Ovary (tissue), 9 donors: ENCODE measurements around the gene ARNT2. TPM values are rescaled to one million over a fixed set of nuclear protein-coding genes. Genes with fewer than 3 reads are reported as not detected.

Experiments
- DNase-seq, 5 donors: peaks; one replicate each; pipeline ENCODE4 v3.0.0-alpha.2; 2019 to 2020
- H3K27ac ChIP-seq, 2 donors: fragments of 200-600 bp; one replicate each; pipeline versions ENCODE4 v1.5.1 to v1.8.0; 2019 to 2022
- H3K27me3 ChIP-seq: fragments of 200-600 bp; one replicate; pipeline ENCODE4 v1.8.0; 2022
- H3K36me3 ChIP-seq: fragments of 200-600 bp; sonication (generic); one replicate; pipeline ENCODE4 v1.5.1; 2019
- H3K4me1 ChIP-seq: one replicate; pipeline ENCODE4 v1.8.1; 2013; ENCODE audit warnings: mild to moderate bottlenecking, moderate library complexity; ENCODE audit not compliant: insufficient read depth
- H3K4me3 ChIP-seq: fragments of 200-600 bp; sonication (generic); one replicate; pipeline ENCODE4 v1.5.1; 2017
- H3K9me3 ChIP-seq, 2 donors: fragments of 200-600 bp in 1 of 2; sonication (generic) in 1 of 2; one replicate each; pipeline versions ENCODE4 v1.5.1 to v1.8.1; 2013 to 2019; ENCODE audit warnings: mild to moderate bottlenecking in 1 of 2, moderate library complexity in 1 of 2
- EP300 ChIP-seq: sonication (generic); formaldehyde crosslinking; IDR thresholded peaks from one replicate; pipeline ENCODE4 v1.6.1; 2017; ENCODE audit warnings: antibody characterized with exemption
- POLR2A ChIP-seq: fragments of 450-650 bp; IDR thresholded peaks from one replicate; pipeline ENCODE4 v1.6.1; 2017; ENCODE audit warnings: antibody characterized with exemption, mild to moderate bottlenecking, moderate library complexity
- WGBS, 3 donors: extraction: QIAGEN DNeasy Blood & Tissue Kit in 1 of 3; methylation state at CpG; one replicate each; pipeline versions ENCODE4 v1.1.5 to v1.1.7; 2013 to 2017; 5-methylcytosine and 5-hydroxymethylcytosine counted together
- intact Hi-C, 4 donors: fragments of 100-400 bp; cut with DNase I; formaldehyde crosslinking; loops; one replicate each; pipeline versions ENCODE4 v1.11.0 to v1.15.1; 2022 to 2023
- polyA plus RNA-seq, 2 donors: library from polyadenylated mRNA; stranded (reverse); fragments of 200-250 nt in 1 of 2; fragments of 350-450 nt in 1 of 2; fragmentation: Illumina TruSeq in 1 of 2; extraction: RNeasy Lipid Tissue Mini Kit (QIAGEN cat#74804) in 1 of 2; gene quantifications; one replicate each; pipeline ENCODE4 v1.2.3, GENCODE V29; 2013 to 2014
- total RNA-seq, 7 donors: library from RNA; depleted of rRNA in 2 of 7; stranded (reverse); fragments of >200 nt in 2 of 7; fragmentation: NEBNext Ultra II Directional in 3 of 7; extraction: Animal tissue kit (Norgen Biotek cat#: 25700) in 3 of 7; gene quantifications; one replicate each; pipeline versions ENCODE4 v1.1.0 to v1.2.4, GENCODE V29; 2016 to 2023
- TF ChIP-seq, protein P1 (sequence below), 3 donors: fragments of 450-650 bp in 2 of 3; fragments of 200-600 bp in 1 of 3; IDR thresholded peaks; one replicate each; pipeline versions ENCODE4 v1.5.1 to v1.8.0; 2016 to 2022; ENCODE audit warnings: antibody characterized with exemption in 3 of 3, mild to moderate bottlenecking in 1 of 3
- donor health status: DM: no; HTN: no; CAD: no; lungs with moderate emphysema.
- donor health status: DM: no; HTN: no; CAD: no.
- donor health status: Bipolar disorder and iron deficiency.
- donor health status: DM: yes; HTN: yes; CAD: no.
- donor health status: DM: no; HTN: no; CAD: no.
- donor health status: DM: yes; HTN: yes; CAD: no.

Gene ARNT2
- total and polyA plus RNA-seq, 9 donors: 11.0 to 20.5 (median 16.2) TPM

DNA sequence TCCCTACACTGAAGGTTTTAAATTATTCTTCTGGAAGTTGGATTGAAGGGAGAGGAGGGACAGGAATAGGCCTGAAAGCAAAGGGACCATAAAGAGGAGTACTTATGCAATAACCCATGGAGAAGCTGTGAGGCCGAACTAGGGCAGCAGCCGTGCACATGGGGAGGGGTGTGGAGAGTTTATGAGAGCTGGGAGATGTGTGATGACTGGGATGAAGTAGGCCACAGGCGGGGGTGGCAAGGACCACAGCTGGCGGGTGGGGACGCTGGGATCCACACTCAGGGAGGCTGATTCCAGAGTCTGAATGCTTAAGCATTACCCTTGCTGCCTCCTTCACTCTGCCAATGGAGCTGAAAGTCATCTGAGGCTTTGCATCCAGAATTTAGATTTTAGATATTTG, 123.8 kb downstream of the ARNT2 start:
- no peak for DNase-seq
- intact Hi-C loops: no loop called here
- no peak overlapping the region for H3K4me3 ChIP-seq
- peaks cover 15% of the 10 kb centered on the region for H3K4me1 ChIP-seq
- H3K27ac ChIP-seq: no peak overlapping the region
- TF ChIP-seq, protein P1, sequence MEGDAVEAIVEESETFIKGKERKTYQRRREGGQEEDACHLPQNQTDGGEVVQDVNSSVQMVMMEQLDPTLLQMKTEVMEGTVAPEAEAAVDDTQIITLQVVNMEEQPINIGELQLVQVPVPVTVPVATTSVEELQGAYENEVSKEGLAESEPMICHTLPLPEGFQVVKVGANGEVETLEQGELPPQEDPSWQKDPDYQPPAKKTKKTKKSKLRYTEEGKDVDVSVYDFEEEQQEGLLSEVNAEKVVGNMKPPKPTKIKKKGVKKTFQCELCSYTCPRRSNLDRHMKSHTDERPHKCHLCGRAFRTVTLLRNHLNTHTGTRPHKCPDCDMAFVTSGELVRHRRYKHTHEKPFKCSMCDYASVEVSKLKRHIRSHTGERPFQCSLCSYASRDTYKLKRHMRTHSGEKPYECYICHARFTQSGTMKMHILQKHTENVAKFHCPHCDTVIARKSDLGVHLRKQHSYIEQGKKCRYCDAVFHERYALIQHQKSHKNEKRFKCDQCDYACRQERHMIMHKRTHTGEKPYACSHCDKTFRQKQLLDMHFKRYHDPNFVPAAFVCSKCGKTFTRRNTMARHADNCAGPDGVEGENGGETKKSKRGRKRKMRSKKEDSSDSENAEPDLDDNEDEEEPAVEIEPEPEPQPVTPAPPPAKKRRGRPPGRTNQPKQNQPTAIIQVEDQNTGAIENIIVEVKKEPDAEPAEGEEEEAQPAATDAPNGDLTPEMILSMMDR (IDR thresholded peaks at IDR 0.05): no peak
- TF ChIP-seq EP300 (no peak), POLR2A (no peak)
- no peaks in the 10 kb centered on the region for H3K9me3 ChIP-seq
- 96 to 100% (median 97%) methylated on average over 5 of the region's 5 CpGs for WGBS, 3 donors
- no peaks in the 10 kb centered on the region for H3K36me3 ChIP-seq
- H3K27me3 ChIP-seq: no peaks in the 10 kb centered on the region

DNA sequence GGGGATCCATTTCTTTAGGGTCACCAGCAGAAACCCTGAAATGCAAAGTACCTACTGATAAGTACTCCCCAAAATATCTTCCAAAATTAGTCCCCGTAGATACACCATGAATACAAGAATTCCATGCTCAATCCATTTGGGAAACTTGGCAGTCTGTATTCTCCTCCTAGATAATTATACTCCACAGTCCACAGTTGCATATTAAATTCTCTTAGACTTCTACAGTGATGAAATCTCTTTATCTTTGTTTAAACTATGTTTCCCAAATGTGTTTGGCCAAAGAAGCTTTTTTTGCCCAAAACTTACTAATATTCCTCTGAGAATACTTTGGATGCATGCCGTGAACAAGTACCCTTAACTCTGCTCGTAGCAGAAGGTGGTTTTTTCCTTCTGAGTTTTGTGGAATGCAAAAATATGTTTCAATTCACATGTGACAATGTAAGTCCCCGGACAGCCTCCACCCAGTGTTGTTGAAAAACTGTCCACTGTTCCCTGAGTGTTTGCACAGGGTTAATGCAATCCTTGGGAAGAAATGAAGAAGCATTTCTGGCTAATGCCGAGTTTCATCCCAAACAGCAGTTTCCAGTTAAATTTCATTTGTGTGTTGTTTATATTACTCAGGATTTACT, 126.7 kb downstream of the ARNT2 start:
- no peaks in the 10 kb centered on the region for H3K27me3 ChIP-seq
- peaks cover 18% of the 10 kb centered on the region for H3K4me1 ChIP-seq
- intact Hi-C loops: no loop called here
- TF ChIP-seq EP300: no peak
- TF ChIP-seq, protein P1 (IDR thresholded peaks at IDR 0.05): no peak
- no peak for TF ChIP-seq POLR2A
- H3K9me3 ChIP-seq: no peaks in the 10 kb centered on the region
- no peaks in the 10 kb centered on the region for H3K36me3 ChIP-seq
- no peak for DNase-seq
- H3K4me3 ChIP-seq: no peak overlapping the region
- WGBS, 3 donors: 16 to 26% (median 20%) methylated on average over 5 of the region's 5 CpGs
- H3K27ac ChIP-seq: no peak overlapping the region

DNA sequence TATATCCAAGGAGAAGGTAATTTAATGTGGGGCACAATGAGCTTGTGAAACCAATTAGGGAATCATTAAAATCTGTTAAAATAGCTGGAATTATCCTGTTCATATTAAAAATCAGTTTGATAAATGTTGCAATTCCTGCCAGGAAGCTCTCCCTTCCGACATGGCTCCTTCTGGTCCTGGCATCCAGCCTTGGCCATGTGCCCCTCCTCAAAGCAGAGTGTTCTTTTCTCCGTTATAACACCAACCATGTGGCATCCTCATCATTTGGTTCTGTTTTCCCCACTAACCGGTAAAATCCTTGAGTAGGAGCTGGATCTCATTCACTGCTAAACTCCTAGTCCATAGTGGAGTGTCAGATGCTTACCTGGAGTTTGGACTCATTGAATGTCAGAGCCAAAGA, 127.2 kb downstream of the ARNT2 start:
- H3K4me1 ChIP-seq: peaks cover 18% of the 10 kb centered on the region
- no peak overlapping the region for H3K4me3 ChIP-seq
- WGBS, 3 donors: 6 to 14% (median 10%) methylated on average over 3 of the region's 3 CpGs
- intact Hi-C loops: no loop called here
- TF ChIP-seq POLR2A: no peak
- TF ChIP-seq, protein P1 (IDR thresholded peaks at IDR 0.05): no peak
- no peak for TF ChIP-seq EP300
- no peaks in the 10 kb centered on the region for H3K36me3 ChIP-seq
- DNase-seq: peak in 2 of 5 donors; percentile 37 to 66
- H3K9me3 ChIP-seq: no peaks in the 10 kb centered on the region
- no peaks in the 10 kb centered on the region for H3K27me3 ChIP-seq
- H3K27ac ChIP-seq: no peak overlapping the region

DNA sequence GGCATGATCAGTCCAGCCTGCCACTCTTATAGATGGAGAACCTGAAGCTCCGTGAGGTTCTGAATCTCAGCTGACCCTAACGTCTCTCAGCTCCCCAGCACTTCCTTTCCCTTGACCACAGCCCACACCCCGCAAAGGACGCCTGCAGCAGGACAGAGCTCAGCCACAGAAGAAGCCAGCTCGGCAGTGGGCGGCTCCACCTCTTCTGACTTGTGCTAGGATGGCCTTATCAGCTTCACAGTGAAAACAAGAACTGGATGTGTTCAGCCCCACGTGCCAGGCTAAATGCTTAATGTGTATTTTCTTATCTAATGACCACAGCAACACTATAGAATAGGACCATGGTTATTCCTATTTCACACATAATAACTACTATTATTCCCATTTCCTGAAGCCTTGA, 127.6 kb downstream of the ARNT2 start:
- Histone ChIP-seq H3K27ac (no peak overlapping the region), H3K36me3 (no peaks in the 10 kb centered on the region), H3K4me1 (peaks cover 18% of the 10 kb centered on the region), H3K27me3 (no peaks in the 10 kb centered on the region), H3K9me3 (no peaks in the 10 kb centered on the region), H3K4me3 (no peak overlapping the region)
- DNase-seq: peak in 1 of 5 donors; percentile 44
- TF ChIP-seq, protein P1 (IDR thresholded peaks at IDR 0.05): no peak
- TF ChIP-seq POLR2A: no peak
- TF ChIP-seq EP300: no peak
- WGBS, 3 donors: 43 to 60% (median 47%) methylated on average over 7 of the region's 7 CpGs
- intact Hi-C loops: no loop called here
